A673 (cell line): Measurements from ENCODE around the gene TET3. TPM values are rescaled to one million over a fixed set of nuclear protein-coding genes. Genes with fewer than 3 reads are reported as not detected.

Experiments used
- BruUV-seq: library from RNA; stranded (reverse); fragments of 400-500 nt; replicated peaks from 2 replicates; lab custom pipeline; 2021; lab: Mats Ljungman, UMichigan
- CTCF ChIA-PET: fragments of 300-600 bp; sonication (Branson Sonifier 250); formaldehyde crosslinking; loops from one replicate; lab custom pipeline; 2022; ENCODE audit warnings: antibody characterized with exemption; lab: Charles Lee
- POLR2A ChIA-PET: fragments of 300-600 bp; sonication (Branson Sonifier 250); formaldehyde crosslinking; loops from one replicate; lab custom pipeline; 2022; ENCODE audit warnings: antibody characterized with exemption; ENCODE audit not compliant: low non-redundant PET; lab: Charles Lee
- DNase-seq: peaks from one replicate; pipeline ENCODE4 v3.0.0-alpha.2; 2015; ENCODE audit warnings: low spot score
- H3K27ac ChIP-seq: fragments of 200-600 bp; sonication (generic); 2 replicates; pipeline ENCODE4 v1.5.1; 2016; ENCODE audit warnings: mixed run types, low read depth, mild to moderate bottlenecking, mixed read lengths, antibody characterized with exemption, low read length; ENCODE audit not compliant: poor library complexity, severe bottlenecking
- H3K27me3 ChIP-seq: fragments of 200-600 bp; sonication (generic); replicated peaks from 2 replicates; pipeline ENCODE4 v1.6.1; 2017; ENCODE audit warnings: mixed run types, low read depth, mild to moderate bottlenecking, mixed read lengths, antibody characterized with exemption, low read length; ENCODE audit not compliant: insufficient read depth, poor library complexity
- H3K36me3 ChIP-seq: fragments of 200-600 bp; sonication (generic); 2 replicates; pipeline ENCODE4 v1.6.1; 2016; ENCODE audit warnings: mixed run types, mild to moderate bottlenecking, mixed read lengths, antibody characterized with exemption, low read length; ENCODE audit not compliant: insufficient read depth, poor library complexity, severe bottlenecking
- H3K4me1 ChIP-seq: fragments of 200-600 bp; sonication (generic); 2 replicates; pipeline ENCODE4 v1.6.1; 2017; ENCODE audit warnings: mixed run types, mild to moderate bottlenecking, mixed read lengths, antibody characterized with exemption, low read length; ENCODE audit not compliant: insufficient read depth, poor library complexity, severe bottlenecking
- H3K4me3 ChIP-seq: fragments of 200-600 bp; sonication (generic); 2 replicates; pipeline ENCODE4 v1.5.1; 2016; ENCODE audit warnings: low read depth, mixed run types, mild to moderate bottlenecking, mixed read lengths, low read length; ENCODE audit not compliant: poor library complexity, severe bottlenecking
- H3K9me3 ChIP-seq: fragments of 200-600 bp; sonication (generic); 2 replicates; pipeline ENCODE4 v1.6.1; 2016; ENCODE audit warnings: mixed run types, low read depth, mild to moderate bottlenecking, mixed read lengths, antibody characterized with exemption, low read length; ENCODE audit not compliant: poor library complexity, severe bottlenecking
- EZH2 ChIP-seq: fragments of 200-600 bp; sonication (generic); IDR thresholded peaks from 2 replicates; pipeline ENCODE4 v1.6.1; 2017; ENCODE audit warnings: borderline replicate concordance, low read depth, mild to moderate bottlenecking, mixed read lengths, antibody characterized with exemption, low read length; ENCODE audit not compliant: poor library complexity, severe bottlenecking
- intact Hi-C: fragments of 100-400 bp; cut with micrococcal nuclease; formaldehyde crosslinking; loops from one replicate; pipeline ENCODE4 v1.10.0; 2022; ENCODE audit not compliant: unreplicated experiment
- total RNA-seq: library from RNA; stranded (reverse); gene quantifications from 2 replicates; pipeline ENCODE4 v1.2.3, GENCODE V29; 2021
- TF ChIP-seq, protein P1 (sequence below): fragments of 300-800, 200-600 bp; sonication (generic); conservative IDR thresholded peaks from 2 replicates; pipeline ENCODE4 v1.5.1; 2017; ENCODE audit warnings: low read depth, mild to moderate bottlenecking, antibody characterized with exemption, low read length, moderate library complexity, mixed read lengths

The TET3 gene
- total RNA-seq, 1 experiment from 2014 or later, result 26.3 TPM

DNA sequence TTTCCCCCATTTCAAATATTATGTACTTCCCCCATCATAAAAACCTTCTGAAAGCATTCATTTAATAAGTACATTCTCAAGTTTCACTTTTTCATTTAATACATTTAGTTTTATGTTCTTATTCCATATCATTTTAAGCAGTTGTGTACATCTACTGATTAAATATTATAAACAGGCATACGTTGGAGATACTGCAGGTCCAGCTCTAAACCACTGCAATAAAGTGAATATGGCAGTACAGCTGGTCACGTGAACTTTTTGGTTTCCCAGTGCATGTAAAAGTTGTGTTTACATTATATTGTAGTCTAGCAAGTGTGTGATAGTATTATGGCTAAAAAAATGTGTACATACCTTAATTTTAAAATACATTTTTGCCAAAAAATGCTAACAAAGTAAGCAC lies 48.7 kb downstream of the TET3 start:
- no peak for DNase-seq
- POLR2A ChIA-PET, result no interaction called here
- peaks cover 24% of the 10 kb centered on the region for H3K4me1 ChIP-seq
- no peaks in the 10 kb centered on the region for H3K27me3 ChIP-seq
- TF ChIP-seq, protein P1, sequence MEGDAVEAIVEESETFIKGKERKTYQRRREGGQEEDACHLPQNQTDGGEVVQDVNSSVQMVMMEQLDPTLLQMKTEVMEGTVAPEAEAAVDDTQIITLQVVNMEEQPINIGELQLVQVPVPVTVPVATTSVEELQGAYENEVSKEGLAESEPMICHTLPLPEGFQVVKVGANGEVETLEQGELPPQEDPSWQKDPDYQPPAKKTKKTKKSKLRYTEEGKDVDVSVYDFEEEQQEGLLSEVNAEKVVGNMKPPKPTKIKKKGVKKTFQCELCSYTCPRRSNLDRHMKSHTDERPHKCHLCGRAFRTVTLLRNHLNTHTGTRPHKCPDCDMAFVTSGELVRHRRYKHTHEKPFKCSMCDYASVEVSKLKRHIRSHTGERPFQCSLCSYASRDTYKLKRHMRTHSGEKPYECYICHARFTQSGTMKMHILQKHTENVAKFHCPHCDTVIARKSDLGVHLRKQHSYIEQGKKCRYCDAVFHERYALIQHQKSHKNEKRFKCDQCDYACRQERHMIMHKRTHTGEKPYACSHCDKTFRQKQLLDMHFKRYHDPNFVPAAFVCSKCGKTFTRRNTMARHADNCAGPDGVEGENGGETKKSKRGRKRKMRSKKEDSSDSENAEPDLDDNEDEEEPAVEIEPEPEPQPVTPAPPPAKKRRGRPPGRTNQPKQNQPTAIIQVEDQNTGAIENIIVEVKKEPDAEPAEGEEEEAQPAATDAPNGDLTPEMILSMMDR, result no peak
- TF ChIP-seq EZH2, result no peak
- no peak overlapping the region for H3K27ac ChIP-seq
- BruUV-seq, result no TSS peak
- H3K4me3 ChIP-seq, result no peak overlapping the region
- CTCF ChIA-PET, result no interaction called here
- H3K9me3 ChIP-seq, result no peaks in the 10 kb centered on the region
- no peaks in the 10 kb centered on the region for H3K36me3 ChIP-seq
- intact Hi-C loops, result no loop called here

Other genes starting within 250 kb of the TET3 start
- 57.3 and 57.5 TPM in 2 replicates for gene TPRKB, start 247.6 kb upstream of the TET3 start, total RNA-seq
- gene DUSP11, start 204.8 kb upstream of the TET3 start, total RNA-seq, result 17.7 and 19.9 TPM in 2 replicates
- gene C2orf78, start 200.7 kb upstream of the TET3 start, total RNA-seq, result not detected in 2 replicates
- 66.3 and 67.1 TPM in 2 replicates for gene STAMBP, start 155.9 kb upstream of the TET3 start, total RNA-seq
- 0.59 and 2.7 TPM in 2 replicates for gene ACTG2, start 91.9 kb upstream of the TET3 start, total RNA-seq
- gene DGUOK, start 58.0 kb upstream of the TET3 start, total RNA-seq, result 106 and 107 TPM in 2 replicates
- 55.9 and 71.9 TPM in 2 replicates for gene BOLA3, start 163.0 kb downstream of the TET3 start, total RNA-seq
- gene MOB1A, start 194.0 kb downstream of the TET3 start, total RNA-seq, result 110 and 116 TPM in 2 replicates
- gene MTHFD2, start 213.7 kb downstream of the TET3 start, total RNA-seq, result 252 and 293 TPM in 2 replicates